Suprapubic skin (tissue), 3 donors: ENCODE results near the gene SMOC2.

Experiments
- POLR2A ChIP-seq, 2 donors: fragments of 450-650 bp; IDR thresholded peaks; one replicate each; pipeline ENCODE4 v1.6.1; 2017; ENCODE audit warnings: antibody characterized with exemption in 2 of 2, mild to moderate bottlenecking in 2 of 2, moderate library complexity in 2 of 2
- TF ChIP-seq, protein P1 (sequence below), 2 donors: fragments of 200-600 bp in 1 of 2; fragments of 450-650 bp in 1 of 2; sonication (generic) in 1 of 2; IDR thresholded peaks; one replicate each; pipeline ENCODE4 v1.5.1; 2016 to 2019; ENCODE audit warnings: antibody characterized with exemption in 2 of 2, mild to moderate bottlenecking in 1 of 2, moderate library complexity in 1 of 2

- TF ChIP-seq, protein P1, sequence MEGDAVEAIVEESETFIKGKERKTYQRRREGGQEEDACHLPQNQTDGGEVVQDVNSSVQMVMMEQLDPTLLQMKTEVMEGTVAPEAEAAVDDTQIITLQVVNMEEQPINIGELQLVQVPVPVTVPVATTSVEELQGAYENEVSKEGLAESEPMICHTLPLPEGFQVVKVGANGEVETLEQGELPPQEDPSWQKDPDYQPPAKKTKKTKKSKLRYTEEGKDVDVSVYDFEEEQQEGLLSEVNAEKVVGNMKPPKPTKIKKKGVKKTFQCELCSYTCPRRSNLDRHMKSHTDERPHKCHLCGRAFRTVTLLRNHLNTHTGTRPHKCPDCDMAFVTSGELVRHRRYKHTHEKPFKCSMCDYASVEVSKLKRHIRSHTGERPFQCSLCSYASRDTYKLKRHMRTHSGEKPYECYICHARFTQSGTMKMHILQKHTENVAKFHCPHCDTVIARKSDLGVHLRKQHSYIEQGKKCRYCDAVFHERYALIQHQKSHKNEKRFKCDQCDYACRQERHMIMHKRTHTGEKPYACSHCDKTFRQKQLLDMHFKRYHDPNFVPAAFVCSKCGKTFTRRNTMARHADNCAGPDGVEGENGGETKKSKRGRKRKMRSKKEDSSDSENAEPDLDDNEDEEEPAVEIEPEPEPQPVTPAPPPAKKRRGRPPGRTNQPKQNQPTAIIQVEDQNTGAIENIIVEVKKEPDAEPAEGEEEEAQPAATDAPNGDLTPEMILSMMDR (IDR thresholded peaks at IDR 0.05): no peak
- no peak for TF ChIP-seq POLR2A (IDR thresholded peaks at IDR 0.05)
These were observed 136.5 kb downstream of the SMOC2 start for GRCh38 chr6:168577496-168577895.
